HepG2 (cell line): ENCODE measurements around the gene TTYH1.

Source experiments
- FOSL1 ChIP-seq: sonication (generic); formaldehyde crosslinking; IDR thresholded peaks from 2 replicates; pipeline ENCODE4 v1.9.0; 2021; ENCODE audit warnings: missing genetic modification reagents, borderline replicate concordance
- FOSL2 ChIP-seq: sonication (generic); formaldehyde crosslinking; IDR thresholded peaks from 2 replicates; pipeline ENCODE4 v1.4.0; 2020; ENCODE audit warnings: missing genetic modification reagents
- HMG20A ChIP-seq: IDR thresholded peaks from 2 replicates; pipeline ENCODE4 v1.6.1; 2016; ENCODE audit warnings: borderline replicate concordance
- RAD21 ChIP-seq: fragments of 450-650 bp; formaldehyde crosslinking; IDR thresholded peaks from 2 replicates; pipeline ENCODE4 v1.5.0; 2020; ENCODE audit warnings: mild to moderate bottlenecking
- SMAD1 ChIP-seq: sonication (generic); formaldehyde crosslinking; IDR thresholded peaks from 2 replicates; pipeline ENCODE4 v1.4.0; 2020; ENCODE audit warnings: missing genetic modification reagents, low read depth, mild to moderate bottlenecking, borderline replicate concordance
- TCF12 ChIP-seq, 2 experiments: fragments of 450-650 bp in 1 of 2; sonication (generic) in 1 of 2; formaldehyde crosslinking in 1 of 2; IDR thresholded peaks; 2 replicates each; pipeline versions ENCODE4 v1.6.1 to v1.8.0; 2017 to 2022; ENCODE audit warnings: antibody characterized with exemption in 1 of 2, mild to moderate bottlenecking in 1 of 2, missing genetic modification reagents in 1 of 2, moderate library complexity in 1 of 2
- ZNF234 ChIP-seq: sonication (generic); formaldehyde crosslinking; conservative IDR thresholded peaks from 2 replicates; pipeline ENCODE4 v1.5.1; 2020; ENCODE audit warnings: mild to moderate bottlenecking, missing genetic modification reagents
- ZNF556 ChIP-seq: sonication (generic); formaldehyde crosslinking; IDR thresholded peaks from 2 replicates; pipeline ENCODE4 v1.4.0; 2020; ENCODE audit warnings: mild to moderate bottlenecking, missing genetic modification reagents, borderline replicate concordance
- ZNF672 ChIP-seq: sonication (generic); formaldehyde crosslinking; IDR thresholded peaks from 2 replicates; pipeline ENCODE4 v1.8.1; 2022; ENCODE audit warnings: missing genetic modification reagents
- TF ChIP-seq, protein P1 (sequence below), 2 experiments: IDR thresholded peaks; 2 replicates each; pipeline ENCODE4 v1.6.1; 2011 to 2012; ENCODE audit warnings: low read length in 2 of 2, borderline replicate concordance in 1 of 2, low read depth in 1 of 2, mild to moderate bottlenecking in 1 of 2, moderate library complexity in 1 of 2
- TF ChIP-seq, protein P2 (sequence below): sonication (generic); formaldehyde crosslinking; IDR thresholded peaks from 2 replicates; pipeline ENCODE4 v1.5.1; 2020; ENCODE audit warnings: mild to moderate bottlenecking, missing genetic modification reagents, moderate library complexity
- TF ChIP-seq, protein P3 (sequence below): IDR thresholded peaks from 2 replicates; pipeline ENCODE4 v1.6.1; 2012; ENCODE audit warnings: inconsistent platforms
- TF ChIP-seq, protein P4 (sequence below): sonication (generic); formaldehyde crosslinking; IDR thresholded peaks from 2 replicates; pipeline ENCODE4 v1.4.0; 2020; ENCODE audit warnings: missing genetic modification reagents, borderline replicate concordance

DNA sequence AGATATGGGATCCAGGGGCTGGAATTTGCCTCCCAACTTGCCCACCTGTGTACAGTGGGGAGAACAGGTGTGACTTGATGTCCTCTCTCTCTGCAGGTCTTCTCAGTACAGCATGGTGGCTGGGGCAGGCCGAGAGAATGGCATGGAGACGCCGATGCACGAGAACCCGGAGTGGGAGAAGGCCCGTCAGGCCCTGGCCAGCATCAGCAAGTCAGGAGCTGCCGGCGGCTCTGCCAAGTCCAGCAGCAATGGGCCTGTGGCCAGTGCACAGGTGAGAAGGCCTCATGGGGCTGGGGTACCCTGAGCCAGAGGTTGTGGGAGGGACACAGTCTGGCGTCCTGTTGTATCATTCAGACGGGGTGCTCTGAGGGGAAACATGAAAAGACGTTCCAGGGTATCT lies 36.7 kb downstream of the TTYH1 start:
- TF ChIP-seq TCF12 (IDR thresholded peaks at IDR 0.05) (no peak), TCF12 (CRISPR knock-in tag; IDR thresholded peaks at IDR 0.05) (no peak), RAD21 (CRISPR knock-in tag) (no peak), ZNF556 (no peak), ZNF672 (no peak), HMG20A (no peak), FOSL1 (CRISPR knock-in tag) (no peak), ZNF234 (no peak), SMAD1 (CRISPR knock-in tag) (no peak), FOSL2 (CRISPR knock-in tag) (no peak)
- TF ChIP-seq, protein P1, sequence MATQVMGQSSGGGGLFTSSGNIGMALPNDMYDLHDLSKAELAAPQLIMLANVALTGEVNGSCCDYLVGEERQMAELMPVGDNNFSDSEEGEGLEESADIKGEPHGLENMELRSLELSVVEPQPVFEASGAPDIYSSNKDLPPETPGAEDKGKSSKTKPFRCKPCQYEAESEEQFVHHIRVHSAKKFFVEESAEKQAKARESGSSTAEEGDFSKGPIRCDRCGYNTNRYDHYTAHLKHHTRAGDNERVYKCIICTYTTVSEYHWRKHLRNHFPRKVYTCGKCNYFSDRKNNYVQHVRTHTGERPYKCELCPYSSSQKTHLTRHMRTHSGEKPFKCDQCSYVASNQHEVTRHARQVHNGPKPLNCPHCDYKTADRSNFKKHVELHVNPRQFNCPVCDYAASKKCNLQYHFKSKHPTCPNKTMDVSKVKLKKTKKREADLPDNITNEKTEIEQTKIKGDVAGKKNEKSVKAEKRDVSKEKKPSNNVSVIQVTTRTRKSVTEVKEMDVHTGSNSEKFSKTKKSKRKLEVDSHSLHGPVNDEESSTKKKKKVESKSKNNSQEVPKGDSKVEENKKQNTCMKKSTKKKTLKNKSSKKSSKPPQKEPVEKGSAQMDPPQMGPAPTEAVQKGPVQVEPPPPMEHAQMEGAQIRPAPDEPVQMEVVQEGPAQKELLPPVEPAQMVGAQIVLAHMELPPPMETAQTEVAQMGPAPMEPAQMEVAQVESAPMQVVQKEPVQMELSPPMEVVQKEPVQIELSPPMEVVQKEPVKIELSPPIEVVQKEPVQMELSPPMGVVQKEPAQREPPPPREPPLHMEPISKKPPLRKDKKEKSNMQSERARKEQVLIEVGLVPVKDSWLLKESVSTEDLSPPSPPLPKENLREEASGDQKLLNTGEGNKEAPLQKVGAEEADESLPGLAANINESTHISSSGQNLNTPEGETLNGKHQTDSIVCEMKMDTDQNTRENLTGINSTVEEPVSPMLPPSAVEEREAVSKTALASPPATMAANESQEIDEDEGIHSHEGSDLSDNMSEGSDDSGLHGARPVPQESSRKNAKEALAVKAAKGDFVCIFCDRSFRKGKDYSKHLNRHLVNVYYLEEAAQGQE (IDR thresholded peaks at IDR 0.05; ENCODE audit: borderline replicate concordance in 1 of 2, low read depth in 1 of 2, low read length in 2 of 2): no peak
- TF ChIP-seq, protein P2, sequence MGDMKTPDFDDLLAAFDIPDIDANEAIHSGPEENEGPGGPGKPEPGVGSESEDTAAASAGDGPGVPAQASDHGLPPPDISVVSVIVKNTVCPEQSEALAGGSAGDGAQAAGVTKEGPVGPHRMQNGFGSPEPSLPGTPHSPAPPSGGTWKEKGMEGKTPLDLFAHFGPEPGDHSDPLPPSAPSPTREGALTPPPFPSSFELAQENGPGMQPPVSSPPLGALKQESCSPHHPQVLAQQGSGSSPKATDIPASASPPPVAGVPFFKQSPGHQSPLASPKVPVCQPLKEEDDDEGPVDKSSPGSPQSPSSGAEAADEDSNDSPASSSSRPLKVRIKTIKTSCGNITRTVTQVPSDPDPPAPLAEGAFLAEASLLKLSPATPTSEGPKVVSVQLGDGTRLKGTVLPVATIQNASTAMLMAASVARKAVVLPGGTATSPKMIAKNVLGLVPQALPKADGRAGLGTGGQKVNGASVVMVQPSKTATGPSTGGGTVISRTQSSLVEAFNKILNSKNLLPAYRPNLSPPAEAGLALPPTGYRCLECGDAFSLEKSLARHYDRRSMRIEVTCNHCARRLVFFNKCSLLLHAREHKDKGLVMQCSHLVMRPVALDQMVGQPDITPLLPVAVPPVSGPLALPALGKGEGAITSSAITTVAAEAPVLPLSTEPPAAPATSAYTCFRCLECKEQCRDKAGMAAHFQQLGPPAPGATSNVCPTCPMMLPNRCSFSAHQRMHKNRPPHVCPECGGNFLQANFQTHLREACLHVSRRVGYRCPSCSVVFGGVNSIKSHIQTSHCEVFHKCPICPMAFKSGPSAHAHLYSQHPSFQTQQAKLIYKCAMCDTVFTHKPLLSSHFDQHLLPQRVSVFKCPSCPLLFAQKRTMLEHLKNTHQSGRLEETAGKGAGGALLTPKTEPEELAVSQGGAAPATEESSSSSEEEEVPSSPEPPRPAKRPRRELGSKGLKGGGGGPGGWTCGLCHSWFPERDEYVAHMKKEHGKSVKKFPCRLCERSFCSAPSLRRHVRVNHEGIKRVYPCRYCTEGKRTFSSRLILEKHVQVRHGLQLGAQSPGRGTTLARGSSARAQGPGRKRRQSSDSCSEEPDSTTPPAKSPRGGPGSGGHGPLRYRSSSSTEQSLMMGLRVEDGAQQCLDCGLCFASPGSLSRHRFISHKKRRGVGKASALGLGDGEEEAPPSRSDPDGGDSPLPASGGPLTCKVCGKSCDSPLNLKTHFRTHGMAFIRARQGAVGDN (CRISPR knock-in tag): no peak
- TF ChIP-seq, protein P3, sequence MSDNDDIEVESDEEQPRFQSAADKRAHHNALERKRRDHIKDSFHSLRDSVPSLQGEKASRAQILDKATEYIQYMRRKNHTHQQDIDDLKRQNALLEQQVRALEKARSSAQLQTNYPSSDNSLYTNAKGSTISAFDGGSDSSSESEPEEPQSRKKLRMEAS: no peak
- TF ChIP-seq, protein P4, sequence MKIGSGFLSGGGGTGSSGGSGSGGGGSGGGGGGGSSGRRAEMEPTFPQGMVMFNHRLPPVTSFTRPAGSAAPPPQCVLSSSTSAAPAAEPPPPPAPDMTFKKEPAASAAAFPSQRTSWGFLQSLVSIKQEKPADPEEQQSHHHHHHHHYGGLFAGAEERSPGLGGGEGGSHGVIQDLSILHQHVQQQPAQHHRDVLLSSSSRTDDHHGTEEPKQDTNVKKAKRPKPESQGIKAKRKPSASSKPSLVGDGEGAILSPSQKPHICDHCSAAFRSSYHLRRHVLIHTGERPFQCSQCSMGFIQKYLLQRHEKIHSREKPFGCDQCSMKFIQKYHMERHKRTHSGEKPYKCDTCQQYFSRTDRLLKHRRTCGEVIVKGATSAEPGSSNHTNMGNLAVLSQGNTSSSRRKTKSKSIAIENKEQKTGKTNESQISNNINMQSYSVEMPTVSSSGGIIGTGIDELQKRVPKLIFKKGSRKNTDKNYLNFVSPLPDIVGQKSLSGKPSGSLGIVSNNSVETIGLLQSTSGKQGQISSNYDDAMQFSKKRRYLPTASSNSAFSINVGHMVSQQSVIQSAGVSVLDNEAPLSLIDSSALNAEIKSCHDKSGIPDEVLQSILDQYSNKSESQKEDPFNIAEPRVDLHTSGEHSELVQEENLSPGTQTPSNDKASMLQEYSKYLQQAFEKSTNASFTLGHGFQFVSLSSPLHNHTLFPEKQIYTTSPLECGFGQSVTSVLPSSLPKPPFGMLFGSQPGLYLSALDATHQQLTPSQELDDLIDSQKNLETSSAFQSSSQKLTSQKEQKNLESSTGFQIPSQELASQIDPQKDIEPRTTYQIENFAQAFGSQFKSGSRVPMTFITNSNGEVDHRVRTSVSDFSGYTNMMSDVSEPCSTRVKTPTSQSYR: no peak
